Peyer's patch (tissue), 4 donors: ENCODE results near the gene KCP.

Experiments used
- POLR2A ChIP-seq, 2 donors: fragments of 450-650 bp; IDR thresholded peaks; one replicate each; pipeline ENCODE4 v1.5.1; 2017; ENCODE audit warnings: antibody characterized with exemption in 2 of 2, mild to moderate bottlenecking in 2 of 2, moderate library complexity in 2 of 2
- TF ChIP-seq, protein P1 (sequence below), 6 experiments: fragments of 450-650 bp in 4 of 6; fragments of 200-600 bp in 2 of 6; sonication (generic) in 1 of 6; IDR thresholded peaks; one replicate each; pipeline ENCODE4 v1.5.1; 2017 to 2019; ENCODE audit warnings: antibody characterized with exemption in 6 of 6, mild to moderate bottlenecking in 3 of 6, moderate library complexity in 1 of 6

DNA sequence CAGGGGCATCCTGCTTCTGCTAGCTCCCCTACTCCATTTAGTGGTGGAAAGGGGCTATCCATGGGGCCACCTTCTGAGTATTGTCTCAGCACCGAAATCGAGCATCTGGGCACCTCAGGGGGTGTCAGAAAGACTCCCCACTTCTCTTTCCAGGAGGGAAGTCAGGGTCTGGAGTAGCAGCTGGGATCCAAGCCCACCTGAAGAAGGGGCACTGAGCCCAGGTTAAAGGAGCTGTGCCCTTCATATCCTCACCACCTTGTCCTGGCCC, 77.7 kb downstream of the KCP start:
- TF ChIP-seq POLR2A (IDR thresholded peaks at IDR 0.05) = no peak
- TF ChIP-seq, protein P1, sequence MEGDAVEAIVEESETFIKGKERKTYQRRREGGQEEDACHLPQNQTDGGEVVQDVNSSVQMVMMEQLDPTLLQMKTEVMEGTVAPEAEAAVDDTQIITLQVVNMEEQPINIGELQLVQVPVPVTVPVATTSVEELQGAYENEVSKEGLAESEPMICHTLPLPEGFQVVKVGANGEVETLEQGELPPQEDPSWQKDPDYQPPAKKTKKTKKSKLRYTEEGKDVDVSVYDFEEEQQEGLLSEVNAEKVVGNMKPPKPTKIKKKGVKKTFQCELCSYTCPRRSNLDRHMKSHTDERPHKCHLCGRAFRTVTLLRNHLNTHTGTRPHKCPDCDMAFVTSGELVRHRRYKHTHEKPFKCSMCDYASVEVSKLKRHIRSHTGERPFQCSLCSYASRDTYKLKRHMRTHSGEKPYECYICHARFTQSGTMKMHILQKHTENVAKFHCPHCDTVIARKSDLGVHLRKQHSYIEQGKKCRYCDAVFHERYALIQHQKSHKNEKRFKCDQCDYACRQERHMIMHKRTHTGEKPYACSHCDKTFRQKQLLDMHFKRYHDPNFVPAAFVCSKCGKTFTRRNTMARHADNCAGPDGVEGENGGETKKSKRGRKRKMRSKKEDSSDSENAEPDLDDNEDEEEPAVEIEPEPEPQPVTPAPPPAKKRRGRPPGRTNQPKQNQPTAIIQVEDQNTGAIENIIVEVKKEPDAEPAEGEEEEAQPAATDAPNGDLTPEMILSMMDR (IDR thresholded peaks at IDR 0.05) = no peak
